Osteocyte (in vitro differentiated cells): Measurements from ENCODE around the gene KRTAP13-3. TPM values are rescaled to one million over a fixed set of nuclear protein-coding genes. Genes with fewer than 3 reads are reported as not detected.

ENCODE experiments used
- DNase-seq: peaks from one replicate; pipeline ENCODE4 v3.0.0; 2021; ENCODE audit warnings: mixed read lengths; ENCODE audit not compliant: unreplicated experiment; ENCODE audit errors: extremely low spot score
- H3K27ac Mint-ChIP-seq: one replicate; pipeline ENCODE4 v1.8.0; 2021; ENCODE audit warnings: mild to moderate bottlenecking, mixed read lengths; ENCODE audit not compliant: unreplicated experiment
- H3K27me3 Mint-ChIP-seq: one replicate; pipeline ENCODE4 v1.8.0; 2021; ENCODE audit warnings: mixed read lengths; ENCODE audit not compliant: unreplicated experiment
- H3K36me3 Mint-ChIP-seq: one replicate; pipeline ENCODE4 v1.8.0; 2021; ENCODE audit warnings: mixed read lengths; ENCODE audit not compliant: unreplicated experiment
- H3K4me1 Mint-ChIP-seq: one replicate; pipeline ENCODE4 v1.8.0; 2021; ENCODE audit warnings: mixed read lengths; ENCODE audit not compliant: unreplicated experiment
- H3K4me3 Mint-ChIP-seq: one replicate; pipeline ENCODE4 v1.8.0; 2021; ENCODE audit warnings: mild to moderate bottlenecking, moderate library complexity, mixed read lengths; ENCODE audit not compliant: unreplicated experiment
- H3K9me3 Mint-ChIP-seq: one replicate; pipeline ENCODE4 v1.8.0; 2021; ENCODE audit warnings: mixed read lengths; ENCODE audit not compliant: unreplicated experiment
- total RNA-seq: library from RNA; stranded (reverse); gene quantifications from 2 replicates; pipeline ENCODE4 v1.2.1, GENCODE V29; 2021
- TF ChIP-seq, protein P1 (sequence below): fragments of 200-600 bp; sonication (generic); IDR thresholded peaks from 2 replicates; pipeline ENCODE4 v1.5.0; 2021; ENCODE audit warnings: antibody characterized with exemption, mild to moderate bottlenecking, moderate library complexity

Gene KRTAP13-3
- total RNA-seq, 1 donor from 2014 or later: not detected

DNA sequence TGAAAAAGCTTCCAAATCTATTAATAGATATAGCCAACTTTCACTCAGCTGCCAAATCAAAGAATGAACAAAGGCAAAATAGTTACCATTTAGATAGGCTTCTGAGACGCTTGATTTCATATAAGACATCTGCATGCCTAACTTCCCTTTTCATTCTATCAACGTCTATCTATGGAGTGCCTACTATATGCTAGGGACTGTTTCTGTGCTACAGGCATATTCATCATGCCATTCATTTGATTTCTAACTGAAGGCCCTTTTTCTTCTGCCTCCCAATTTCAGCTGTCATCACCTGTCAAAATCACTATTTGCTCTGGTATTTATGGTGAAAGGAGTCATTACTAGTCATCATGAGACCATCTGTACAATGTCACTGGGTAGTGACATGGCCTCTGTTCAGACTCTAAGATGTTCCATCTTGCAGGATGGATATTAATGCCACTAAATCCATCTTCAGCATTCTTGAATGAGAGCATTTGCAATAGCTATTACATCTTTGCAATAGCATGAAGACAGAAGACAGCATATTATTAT, 34.2 kb downstream of the KRTAP13-3 start:
- no peak overlapping the region for H3K4me3 Mint-ChIP-seq
- H3K27me3 Mint-ChIP-seq: peaks cover 7% of the 10 kb centered on the region
- H3K27ac Mint-ChIP-seq: no peak overlapping the region
- H3K36me3 Mint-ChIP-seq: no peaks in the 10 kb centered on the region
- DNase-seq: no peak
- peaks cover 8% of the 10 kb centered on the region for H3K9me3 Mint-ChIP-seq
- H3K4me1 Mint-ChIP-seq: no peaks in the 10 kb centered on the region
- TF ChIP-seq, protein P1, sequence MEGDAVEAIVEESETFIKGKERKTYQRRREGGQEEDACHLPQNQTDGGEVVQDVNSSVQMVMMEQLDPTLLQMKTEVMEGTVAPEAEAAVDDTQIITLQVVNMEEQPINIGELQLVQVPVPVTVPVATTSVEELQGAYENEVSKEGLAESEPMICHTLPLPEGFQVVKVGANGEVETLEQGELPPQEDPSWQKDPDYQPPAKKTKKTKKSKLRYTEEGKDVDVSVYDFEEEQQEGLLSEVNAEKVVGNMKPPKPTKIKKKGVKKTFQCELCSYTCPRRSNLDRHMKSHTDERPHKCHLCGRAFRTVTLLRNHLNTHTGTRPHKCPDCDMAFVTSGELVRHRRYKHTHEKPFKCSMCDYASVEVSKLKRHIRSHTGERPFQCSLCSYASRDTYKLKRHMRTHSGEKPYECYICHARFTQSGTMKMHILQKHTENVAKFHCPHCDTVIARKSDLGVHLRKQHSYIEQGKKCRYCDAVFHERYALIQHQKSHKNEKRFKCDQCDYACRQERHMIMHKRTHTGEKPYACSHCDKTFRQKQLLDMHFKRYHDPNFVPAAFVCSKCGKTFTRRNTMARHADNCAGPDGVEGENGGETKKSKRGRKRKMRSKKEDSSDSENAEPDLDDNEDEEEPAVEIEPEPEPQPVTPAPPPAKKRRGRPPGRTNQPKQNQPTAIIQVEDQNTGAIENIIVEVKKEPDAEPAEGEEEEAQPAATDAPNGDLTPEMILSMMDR: no peak

DNA sequence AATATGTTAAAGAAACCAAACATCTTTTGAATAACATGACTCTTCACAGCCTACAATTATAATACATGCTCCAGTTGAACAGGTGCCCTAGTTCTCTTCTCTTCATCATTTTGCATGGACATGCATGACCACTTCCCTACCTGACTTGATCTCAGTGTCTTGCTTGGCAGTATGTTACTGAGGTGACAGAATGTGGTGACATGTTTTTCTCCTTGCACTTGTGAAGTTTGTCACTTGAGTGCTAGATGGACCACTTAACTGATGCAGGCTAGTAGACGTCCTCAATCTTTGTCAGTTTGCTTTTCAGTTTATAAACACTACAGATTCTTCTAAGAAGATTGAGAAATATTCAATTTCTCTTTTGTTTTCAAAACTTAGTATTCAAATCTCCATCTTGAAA, 43.5 kb downstream of the KRTAP13-3 start:
- peaks cover 17% of the 10 kb centered on the region for H3K27me3 Mint-ChIP-seq
- no peak for DNase-seq
- H3K4me1 Mint-ChIP-seq: no peaks in the 10 kb centered on the region
- no peaks in the 10 kb centered on the region for H3K9me3 Mint-ChIP-seq
- H3K4me3 Mint-ChIP-seq: no peak overlapping the region
- no peaks in the 10 kb centered on the region for H3K36me3 Mint-ChIP-seq
- TF ChIP-seq, protein P1: no peak
- no peak overlapping the region for H3K27ac Mint-ChIP-seq

Other genes starting within 250 kb of the KRTAP13-3 start
- gene CLDN8, start 209.8 kb downstream of the KRTAP13-3 start, total RNA-seq: not detected in 2 replicates
- not detected in 2 replicates for gene KRTAP24-1, start 143.0 kb downstream of the KRTAP13-3 start, total RNA-seq
- not detected in 2 replicates for gene KRTAP25-1, start 136.4 kb downstream of the KRTAP13-3 start, total RNA-seq
- gene KRTAP26-1, start 105.6 kb downstream of the KRTAP13-3 start, total RNA-seq: not detected in 2 replicates
- not detected in 2 replicates for gene KRTAP27-1, start 88.2 kb downstream of the KRTAP13-3 start, total RNA-seq
- gene KRTAP23-1, start 77.3 kb downstream of the KRTAP13-3 start, total RNA-seq: not detected in 2 replicates
- gene KRTAP13-2, start 53.7 kb downstream of the KRTAP13-3 start, total RNA-seq: not detected in 2 replicates
- not detected in 2 replicates for gene KRTAP13-1, start 29.9 kb downstream of the KRTAP13-3 start, total RNA-seq
- gene KRTAP13-4, start 4.3 kb upstream of the KRTAP13-3 start, total RNA-seq: not detected in 2 replicates
- gene KRTAP15-1, start 14.3 kb upstream of the KRTAP13-3 start, total RNA-seq: not detected in 2 replicates
- not detected in 2 replicates for gene KRTAP19-1, start 54.4 kb upstream of the KRTAP13-3 start, total RNA-seq
- gene KRTAP19-2, start 61.5 kb upstream of the KRTAP13-3 start, total RNA-seq: not detected in 2 replicates
- gene KRTAP19-3, start 66.1 kb upstream of the KRTAP13-3 start, total RNA-seq: not detected in 2 replicates
- gene KRTAP19-4, start 71.2 kb upstream of the KRTAP13-3 start, total RNA-seq: not detected in 2 replicates
- not detected in 2 replicates for gene KRTAP19-5, start 76.2 kb upstream of the KRTAP13-3 start, total RNA-seq
- not detected in 2 replicates for gene KRTAP19-6, start 115.9 kb upstream of the KRTAP13-3 start, total RNA-seq
- not detected in 2 replicates for gene KRTAP19-7, start 135.4 kb upstream of the KRTAP13-3 start, total RNA-seq
- gene KRTAP22-2, start 164.5 kb upstream of the KRTAP13-3 start, total RNA-seq: not detected in 2 replicates
- not detected in 2 replicates for gene KRTAP6-3, start 166.5 kb upstream of the KRTAP13-3 start, total RNA-seq
- gene KRTAP6-2, start 173.0 kb upstream of the KRTAP13-3 start, total RNA-seq: not detected in 2 replicates
- gene KRTAP22-1, start 175.2 kb upstream of the KRTAP13-3 start, total RNA-seq: not detected in 2 replicates
- gene KRTAP6-1, start 188.0 kb upstream of the KRTAP13-3 start, total RNA-seq: not detected in 2 replicates
- gene KRTAP20-1, start 190.5 kb upstream of the KRTAP13-3 start, total RNA-seq: not detected in 2 replicates
- gene KRTAP20-4, start 194.7 kb upstream of the KRTAP13-3 start, total RNA-seq: not detected in 2 replicates
- not detected in 2 replicates for gene KRTAP20-2, start 209.3 kb upstream of the KRTAP13-3 start, total RNA-seq
- gene KRTAP20-3, start 216.9 kb upstream of the KRTAP13-3 start, total RNA-seq: not detected in 2 replicates